GM12801 (cell line): ENCODE results near the gene OR1N1.

Source experiments
- CTCF ChIP-seq: IDR thresholded peaks from one replicate; pipeline ENCODE4 v1.5.1; 2011; ENCODE audit warnings: control low read depth; ENCODE audit not compliant: insufficient read length; ENCODE audit errors: extremely low read depth

OR1N1 gene, protein sequence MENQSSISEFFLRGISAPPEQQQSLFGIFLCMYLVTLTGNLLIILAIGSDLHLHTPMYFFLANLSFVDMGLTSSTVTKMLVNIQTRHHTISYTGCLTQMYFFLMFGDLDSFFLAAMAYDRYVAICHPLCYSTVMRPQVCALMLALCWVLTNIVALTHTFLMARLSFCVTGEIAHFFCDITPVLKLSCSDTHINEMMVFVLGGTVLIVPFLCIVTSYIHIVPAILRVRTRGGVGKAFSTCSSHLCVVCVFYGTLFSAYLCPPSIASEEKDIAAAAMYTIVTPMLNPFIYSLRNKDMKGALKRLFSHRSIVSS

DNA sequence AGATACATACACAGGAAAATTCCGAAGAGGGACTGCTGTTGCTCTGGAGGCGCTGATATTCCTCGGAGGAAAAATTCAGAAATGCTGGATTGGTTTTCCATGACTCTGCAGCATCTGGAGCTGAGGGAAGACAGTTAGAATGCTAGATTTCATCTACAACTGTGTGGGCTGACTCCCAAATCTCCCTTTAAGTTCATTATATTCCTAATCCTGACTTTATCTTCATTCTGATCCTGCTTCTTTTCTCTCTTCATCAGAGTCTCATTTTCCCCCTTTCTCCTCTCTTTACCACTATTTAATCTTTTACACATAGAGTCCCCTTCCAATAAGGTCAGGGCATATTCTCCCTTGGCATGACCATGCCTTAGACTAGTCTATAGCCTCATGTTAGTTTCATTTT lies at the start of gene OR1N1:
TSS of gene OR1N1 (minus strand) at position 101 of the 400 bp plus-strand sequence. CDS start at position 101, 0 bp downstream.
- no peak for TF ChIP-seq CTCF

DNA sequence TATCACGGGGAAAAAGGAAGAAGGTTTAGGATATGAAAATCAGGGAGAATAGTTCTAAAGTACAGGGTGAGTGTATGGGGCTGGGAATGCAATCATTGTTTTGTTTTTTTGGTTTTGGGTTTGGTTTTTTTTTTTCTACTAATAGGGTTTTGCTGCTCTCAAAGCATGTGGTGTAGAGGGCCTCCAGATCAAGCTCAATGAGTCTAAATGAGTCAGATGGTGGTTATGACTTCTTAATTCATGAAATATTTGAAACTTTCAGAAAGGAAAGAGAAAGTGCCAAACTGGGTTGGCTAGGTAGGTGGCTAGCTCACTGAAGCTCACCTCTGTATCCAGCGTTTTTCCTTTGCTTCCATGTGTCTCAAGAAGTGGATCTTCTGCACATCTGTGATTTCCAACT lies 45.4 kb upstream of the OR1N1 start:
- no peak for TF ChIP-seq CTCF

GRCh38 chr9:122567901-122568300 lies 40.8 kb upstream of the OR1N1 start:
- TF ChIP-seq CTCF = no peak

DNA sequence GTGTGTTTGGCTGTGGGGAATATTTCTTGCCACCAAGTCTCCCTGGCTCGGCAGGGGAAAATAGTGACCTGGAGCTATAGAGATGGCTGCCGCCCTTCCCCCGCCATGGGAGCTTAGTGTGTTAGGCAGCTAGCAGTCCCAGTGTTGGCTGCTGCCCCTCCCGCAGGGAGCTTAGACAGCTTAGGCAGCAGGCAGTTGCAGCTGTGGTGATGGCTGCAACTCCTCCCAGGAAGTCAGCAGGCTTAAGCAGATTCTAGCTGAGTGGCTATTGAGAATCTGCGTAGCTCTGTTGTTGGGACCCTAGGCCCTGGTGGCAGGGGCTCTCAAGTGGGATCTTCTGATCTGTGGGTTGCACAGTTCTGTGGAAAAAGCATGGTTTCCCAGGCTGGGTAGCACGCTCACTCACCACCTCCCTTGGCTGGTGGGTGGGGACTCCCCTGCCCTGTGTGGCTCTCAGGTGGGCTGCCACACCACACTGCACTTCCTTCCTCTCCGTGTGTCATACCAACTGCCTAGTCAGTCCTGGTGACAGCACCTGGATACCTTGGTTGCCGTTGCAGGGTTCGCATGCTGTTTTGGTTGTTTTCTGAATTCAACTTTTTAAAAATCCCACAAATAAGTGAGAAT lies 35.2 kb upstream of the OR1N1 start:
- TF ChIP-seq CTCF = no peak

DNA sequence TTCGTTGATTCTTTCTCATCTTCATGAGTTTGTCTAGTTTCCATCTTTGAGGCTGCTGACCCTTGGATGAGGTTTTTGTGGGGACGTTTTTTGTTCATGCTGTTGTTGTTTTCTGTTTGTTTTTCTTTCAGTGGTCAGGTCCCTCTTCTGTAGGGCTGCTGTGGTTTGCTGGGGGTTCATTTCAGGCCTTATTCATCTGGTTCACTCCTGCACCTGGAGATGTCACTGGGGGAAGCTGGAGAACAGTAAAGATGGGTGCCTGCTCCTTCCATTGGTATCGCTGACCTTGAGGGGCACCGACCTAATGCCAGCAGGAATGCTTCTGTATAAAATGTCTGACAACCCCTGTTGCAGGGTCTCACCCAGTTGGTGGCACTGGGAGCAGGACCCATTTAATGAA lies 34.4 kb upstream of the OR1N1 start:
- TF ChIP-seq CTCF = no peak

DNA sequence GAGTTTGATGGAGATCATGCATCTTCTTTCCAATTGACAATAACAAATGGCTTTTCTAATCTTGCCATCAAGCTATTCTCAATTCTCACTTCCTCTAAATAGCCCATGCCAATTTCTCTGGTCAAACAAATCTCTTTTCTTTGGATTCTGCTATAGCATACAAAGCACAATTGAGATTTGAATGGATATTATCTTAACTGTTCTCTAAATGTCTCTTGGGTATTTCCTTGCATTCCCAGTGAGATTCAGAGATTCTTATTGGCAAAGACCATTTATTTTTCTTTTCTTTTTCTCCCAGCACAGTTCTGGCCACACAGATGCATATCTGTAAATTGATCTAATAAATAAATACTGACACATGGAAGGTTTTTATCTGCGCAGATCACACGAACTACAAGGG lies 25.7 kb upstream of the OR1N1 start, which contains the start of gene OR1N2:
TSS of gene OR1N2 (plus strand) at position 301 of the 400 bp plus-strand sequence. CDS start 100 bp downstream, outside the sequence.
- TF ChIP-seq CTCF = no peak

GRCh38 chr9:122551371-122551770 lies 24.3 kb upstream of the OR1N1 start:
- TF ChIP-seq CTCF = no peak
